Activated naive CD8-positive, alpha-beta T cell (primary cell): ENCODE measurements around the gene VILL.

Experiments
- H3K27ac Mint-ChIP-seq: one replicate; pipeline ENCODE4 v1.8.0; 2021; ENCODE audit warnings: mixed read lengths
- H3K27me3 Mint-ChIP-seq: one replicate; pipeline ENCODE4 v1.8.0; 2021; ENCODE audit warnings: mixed read lengths
- H3K36me3 Mint-ChIP-seq: one replicate; pipeline ENCODE4 v1.8.0; 2021; ENCODE audit warnings: mixed read lengths
- H3K4me1 Mint-ChIP-seq: one replicate; pipeline ENCODE4 v1.8.0; 2021; ENCODE audit warnings: low read depth, mixed read lengths
- H3K4me3 Mint-ChIP-seq: one replicate; pipeline ENCODE4 v1.8.0; 2021; ENCODE audit warnings: mild to moderate bottlenecking, mixed read lengths
- H3K9me3 Mint-ChIP-seq: one replicate; pipeline ENCODE4 v1.8.0; 2021; ENCODE audit warnings: low read depth, mixed read lengths

Gene VILL

DNA sequence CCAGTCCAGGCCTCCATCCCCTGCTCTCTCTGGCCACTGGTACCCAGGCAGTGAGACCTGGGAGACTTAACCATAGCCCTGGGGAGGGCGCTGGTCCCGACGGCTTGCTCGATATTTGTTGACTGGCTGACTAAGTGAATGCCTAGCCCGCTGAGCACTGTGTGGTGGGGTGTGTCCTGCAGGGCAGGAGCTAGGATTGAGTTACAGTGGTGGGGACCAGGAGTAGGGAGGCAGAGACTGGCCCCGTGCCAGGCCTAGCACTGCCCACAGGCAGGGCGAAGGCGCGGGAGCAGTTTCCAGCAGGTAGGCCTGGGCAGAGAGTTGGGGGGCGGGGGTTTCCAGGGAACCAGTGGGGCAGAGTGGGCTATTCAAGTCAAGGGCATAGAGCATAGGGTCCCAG, at the start of gene VILL:
Gene VILL, plus strand, starts transcription at position 260 of the 400 bp plus-strand sequence. CDS start 2,887 bp downstream, outside the sequence.
- H3K27me3 Mint-ChIP-seq = no peaks in the 10 kb centered on the region
- no peak within 1 kb of the TSS for H3K27ac Mint-ChIP-seq
- H3K4me1 Mint-ChIP-seq = peaks cover 27% of the 10 kb centered on the region
- H3K4me3 Mint-ChIP-seq = no peak within 1 kb of the TSS
- H3K36me3 Mint-ChIP-seq = peaks cover 2% of the 10 kb centered on the region
- H3K9me3 Mint-ChIP-seq = no peaks in the 10 kb centered on the region

DNA sequence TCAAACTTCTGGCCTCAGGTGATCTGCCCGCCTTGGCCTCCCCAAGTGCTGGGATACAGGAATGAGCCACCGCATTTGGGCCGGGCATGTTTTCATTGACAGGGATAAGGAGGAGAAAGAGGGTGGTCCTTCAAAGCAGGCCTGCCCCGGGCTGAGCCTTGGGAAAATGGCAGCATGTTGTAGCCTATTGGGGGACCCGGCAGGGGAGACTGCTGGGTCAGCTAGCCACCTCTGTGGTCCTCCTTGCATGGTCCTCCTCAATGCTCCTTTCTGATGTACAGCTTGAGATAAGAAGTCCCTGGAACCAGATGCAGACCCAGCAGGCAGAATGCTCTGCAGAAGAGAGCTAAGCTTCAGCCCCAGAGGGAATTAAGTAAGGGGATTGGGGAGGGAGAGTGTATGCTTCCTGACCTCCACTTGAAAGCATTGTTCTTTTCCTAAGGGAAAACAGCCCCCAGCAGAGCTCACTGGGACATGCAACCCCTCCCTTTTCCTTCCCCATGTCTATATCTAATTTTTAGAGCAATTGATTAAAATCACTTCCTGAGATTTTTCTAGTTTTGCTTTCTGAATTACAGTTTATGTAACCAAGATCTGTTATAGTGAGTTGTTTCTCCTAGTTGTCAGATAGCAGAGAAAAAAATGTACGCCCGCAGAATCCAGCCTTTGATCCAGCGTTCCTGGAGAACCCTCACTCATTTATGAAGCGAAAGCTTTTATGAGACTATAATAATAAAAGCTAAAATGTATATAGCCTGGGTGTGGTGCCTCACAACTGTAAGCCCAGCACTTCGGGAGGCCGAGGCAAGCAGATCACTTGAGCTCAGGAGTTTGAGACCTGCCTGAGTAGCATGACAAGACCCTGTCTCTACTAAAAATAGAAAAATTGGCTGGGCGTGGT, 48.7 kb upstream of the VILL start:
- H3K36me3 Mint-ChIP-seq = no peaks in the 10 kb centered on the region
- no peak overlapping the region for H3K27ac Mint-ChIP-seq
- no peaks in the 10 kb centered on the region for H3K9me3 Mint-ChIP-seq
- no peaks in the 10 kb centered on the region for H3K4me1 Mint-ChIP-seq
- H3K27me3 Mint-ChIP-seq = peaks cover 3% of the 10 kb centered on the region
- no peak overlapping the region for H3K4me3 Mint-ChIP-seq

DNA sequence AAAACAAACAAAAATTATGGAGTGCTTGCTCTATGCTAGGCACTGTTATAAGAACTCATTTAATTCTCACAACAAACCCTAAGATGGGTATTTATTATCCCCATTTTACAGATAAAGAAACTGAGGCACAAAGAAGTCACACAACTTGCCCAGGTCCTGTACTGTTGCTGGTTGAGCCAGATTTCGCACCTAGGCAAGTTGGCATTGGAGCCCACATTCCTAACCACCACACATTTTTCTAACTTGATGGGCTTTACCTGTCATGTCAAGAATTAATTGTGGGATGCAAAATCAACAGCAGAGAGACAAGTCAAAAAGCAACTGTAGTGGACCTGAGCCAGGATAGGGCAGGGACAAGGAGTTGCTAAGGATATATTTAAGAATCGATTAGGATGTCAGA, 47.9 kb upstream of the VILL start:
- Mint-ChIP-seq H3K9me3 (no peaks in the 10 kb centered on the region), H3K4me3 (no peak overlapping the region), H3K36me3 (no peaks in the 10 kb centered on the region), H3K4me1 (no peaks in the 10 kb centered on the region), H3K27me3 (peaks cover 3% of the 10 kb centered on the region), H3K27ac (no peak overlapping the region)

DNA sequence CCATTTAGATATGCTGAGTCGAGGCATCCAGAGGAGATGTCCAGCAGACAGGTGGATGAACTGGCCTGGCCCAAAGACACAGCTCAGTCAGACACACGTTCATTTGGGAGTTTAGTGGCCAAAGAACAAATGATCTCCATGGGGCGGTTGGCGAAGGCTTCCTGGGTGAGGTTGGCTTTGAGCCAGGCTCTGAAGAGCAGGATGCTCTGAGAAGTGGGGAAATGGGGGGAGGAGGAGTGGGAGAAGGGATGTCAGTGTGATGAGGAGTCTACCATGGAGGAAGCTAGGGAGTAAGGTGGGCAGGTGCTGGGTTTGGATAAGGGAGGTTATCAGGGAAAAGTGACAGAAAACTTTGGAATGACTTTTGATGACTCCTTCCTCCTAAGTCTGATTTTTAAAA, 47.5 kb upstream of the VILL start:
- Mint-ChIP-seq H3K4me3 (no peak overlapping the region), H3K9me3 (no peaks in the 10 kb centered on the region), H3K4me1 (no peaks in the 10 kb centered on the region), H3K36me3 (no peaks in the 10 kb centered on the region), H3K27me3 (peaks cover 1% of the 10 kb centered on the region), H3K27ac (no peak overlapping the region)

DNA sequence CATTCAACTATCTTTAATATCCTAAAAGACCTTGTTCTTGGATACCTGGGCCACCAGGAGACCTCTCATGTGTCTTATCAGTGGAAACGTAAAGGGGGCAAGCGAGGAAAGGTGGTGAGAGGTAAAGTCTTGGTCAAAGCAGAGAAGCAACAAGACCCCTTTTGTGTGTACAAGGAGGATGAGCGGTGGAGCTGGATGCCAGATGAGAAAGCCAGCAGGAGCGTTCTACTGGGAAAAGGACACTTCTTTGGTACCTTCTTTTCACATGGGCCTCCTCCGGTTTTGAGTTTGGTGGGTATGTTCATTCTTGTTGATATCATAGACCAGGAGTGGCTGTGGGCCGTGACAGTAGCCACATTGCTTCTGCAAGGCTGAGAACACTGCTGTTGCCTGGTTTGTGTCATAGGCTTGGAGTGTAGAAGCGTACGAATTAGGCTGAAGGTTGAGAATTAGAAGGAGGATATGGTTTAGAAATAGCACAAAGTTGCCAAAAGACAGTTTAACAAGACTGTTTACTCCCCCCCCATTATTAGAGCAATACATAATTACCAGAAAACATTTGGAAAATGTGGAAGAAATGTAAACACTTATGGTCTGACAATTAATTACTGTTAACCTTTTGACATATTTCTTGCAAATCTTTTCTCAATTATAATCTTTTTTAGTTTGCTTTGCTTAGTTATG, 46.8 kb upstream of the VILL start:
- Mint-ChIP-seq H3K36me3 (no peaks in the 10 kb centered on the region), H3K27me3 (peaks cover 1% of the 10 kb centered on the region), H3K27ac (no peak overlapping the region), H3K4me1 (no peaks in the 10 kb centered on the region), H3K4me3 (no peak overlapping the region), H3K9me3 (no peaks in the 10 kb centered on the region)

DNA sequence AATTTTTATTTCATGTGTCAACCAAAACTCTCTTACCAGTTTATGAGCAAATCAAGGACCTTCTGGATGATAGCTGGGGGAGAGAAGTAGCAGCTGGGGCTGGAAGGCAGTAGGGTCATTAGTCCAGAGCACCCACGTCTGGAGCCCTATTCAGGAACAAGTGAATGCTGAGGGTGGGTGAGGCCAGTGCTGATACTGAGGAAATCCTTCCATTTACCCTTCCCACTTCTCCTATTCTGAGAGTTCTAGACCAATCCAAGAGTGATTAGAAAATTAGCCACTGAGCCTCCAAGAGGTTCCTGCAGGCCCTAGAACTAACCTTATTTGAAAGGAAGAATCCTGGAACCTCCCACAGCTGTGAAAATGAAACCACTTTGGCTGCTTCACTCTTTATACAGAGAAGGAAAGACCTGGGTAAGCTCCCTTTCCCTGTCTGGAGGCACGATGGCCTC, 46.2 kb upstream of the VILL start:
- Mint-ChIP-seq H3K27ac (no peak overlapping the region), H3K4me1 (no peaks in the 10 kb centered on the region), H3K36me3 (no peaks in the 10 kb centered on the region), H3K4me3 (no peak overlapping the region), H3K9me3 (no peaks in the 10 kb centered on the region), H3K27me3 (peaks cover 1% of the 10 kb centered on the region)

DNA sequence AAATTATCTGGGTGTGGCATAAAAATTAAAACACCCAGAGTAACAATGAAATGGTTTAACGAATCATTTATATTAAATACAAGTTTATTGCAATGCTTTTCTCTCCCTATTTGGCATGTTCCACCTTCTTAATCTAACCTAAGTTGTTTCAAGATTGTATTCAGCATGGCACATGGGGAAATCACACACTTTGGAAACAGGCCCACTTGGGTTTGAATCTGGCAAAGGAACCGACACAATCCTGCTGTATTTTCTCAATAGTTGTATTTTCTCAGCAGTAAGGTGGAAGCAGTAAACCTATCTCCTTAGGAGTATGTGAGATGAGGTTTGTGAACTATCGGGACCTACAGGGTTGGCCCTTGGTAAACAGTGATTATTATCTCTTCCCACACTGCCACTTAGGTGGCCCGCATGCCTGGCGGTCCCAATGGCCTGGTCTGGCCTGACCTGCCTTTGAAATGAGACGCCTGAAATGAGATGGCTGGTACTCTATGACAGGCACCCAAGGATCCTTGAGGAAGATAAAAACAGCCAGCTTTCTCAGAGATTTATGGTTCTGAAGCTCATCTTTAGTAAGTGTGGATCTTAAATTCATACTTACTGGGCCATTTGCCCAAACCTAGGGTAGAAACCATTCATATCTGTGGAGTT, 45.3 kb upstream of the VILL start:
- H3K9me3 Mint-ChIP-seq = no peaks in the 10 kb centered on the region
- no peak overlapping the region for H3K4me3 Mint-ChIP-seq
- peaks cover 1% of the 10 kb centered on the region for H3K27me3 Mint-ChIP-seq
- no peaks in the 10 kb centered on the region for H3K4me1 Mint-ChIP-seq
- H3K27ac Mint-ChIP-seq = no peak overlapping the region
- no peaks in the 10 kb centered on the region for H3K36me3 Mint-ChIP-seq

DNA sequence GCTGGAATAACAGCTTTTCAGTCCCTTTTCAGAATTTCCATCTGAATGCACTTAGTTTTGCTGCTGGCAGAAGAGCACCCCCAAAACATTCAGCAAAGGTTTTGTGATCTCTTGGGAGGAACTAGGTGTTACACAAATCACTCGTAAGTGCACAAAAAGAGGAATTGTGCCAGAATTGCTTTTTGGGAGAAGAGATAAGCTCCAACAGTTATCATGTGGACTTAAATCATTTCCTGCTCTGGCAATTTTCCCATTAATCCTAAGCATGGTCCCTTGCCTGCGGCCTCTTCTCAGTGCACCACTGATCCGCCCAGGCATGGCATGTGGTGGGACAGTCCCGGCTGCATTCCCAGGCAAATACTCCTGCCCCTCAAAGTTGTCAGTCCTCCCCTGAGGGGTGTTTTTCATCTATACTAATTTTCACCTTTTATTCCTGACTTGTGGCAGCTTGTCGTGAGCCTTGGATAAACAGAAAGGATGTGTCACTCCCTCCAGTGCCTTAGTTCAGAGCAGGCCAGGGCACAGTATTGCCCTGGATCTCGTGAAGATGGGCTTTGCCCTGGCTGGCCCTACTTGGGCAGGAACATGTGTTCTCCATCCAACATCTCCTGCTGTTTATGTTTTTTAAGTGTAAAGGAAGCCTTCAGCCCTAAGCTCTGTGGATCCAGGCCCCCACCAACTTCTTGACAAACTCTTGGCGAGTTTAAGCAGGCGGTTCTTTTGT, 44.6 kb upstream of the VILL start:
- H3K9me3 Mint-ChIP-seq = no peaks in the 10 kb centered on the region
- peaks cover 1% of the 10 kb centered on the region for H3K27me3 Mint-ChIP-seq
- no peak overlapping the region for H3K27ac Mint-ChIP-seq
- H3K4me3 Mint-ChIP-seq = no peak overlapping the region
- no peaks in the 10 kb centered on the region for H3K36me3 Mint-ChIP-seq
- no peaks in the 10 kb centered on the region for H3K4me1 Mint-ChIP-seq

DNA sequence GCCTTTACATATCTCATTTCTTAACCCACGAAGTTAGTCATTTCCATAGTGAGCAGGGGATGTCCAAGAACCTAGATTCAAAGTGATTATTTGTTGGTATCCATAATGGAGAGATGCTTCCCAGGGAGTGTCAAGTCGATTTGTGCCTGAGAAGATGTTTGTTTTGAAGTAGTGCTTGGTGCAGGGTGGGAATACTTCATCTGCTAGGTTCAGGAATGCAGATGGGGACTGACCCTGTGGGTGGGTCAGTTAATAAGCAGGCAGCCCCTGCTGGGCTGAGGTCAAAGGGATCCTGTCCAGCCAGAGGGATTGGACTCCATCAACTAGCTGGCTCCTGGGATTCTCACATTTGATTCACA, 44.1 kb upstream of the VILL start:
- Mint-ChIP-seq H3K27ac (no peak overlapping the region), H3K27me3 (peaks cover 1% of the 10 kb centered on the region), H3K4me1 (no peaks in the 10 kb centered on the region), H3K4me3 (no peak overlapping the region), H3K9me3 (no peaks in the 10 kb centered on the region), H3K36me3 (no peaks in the 10 kb centered on the region)

DNA sequence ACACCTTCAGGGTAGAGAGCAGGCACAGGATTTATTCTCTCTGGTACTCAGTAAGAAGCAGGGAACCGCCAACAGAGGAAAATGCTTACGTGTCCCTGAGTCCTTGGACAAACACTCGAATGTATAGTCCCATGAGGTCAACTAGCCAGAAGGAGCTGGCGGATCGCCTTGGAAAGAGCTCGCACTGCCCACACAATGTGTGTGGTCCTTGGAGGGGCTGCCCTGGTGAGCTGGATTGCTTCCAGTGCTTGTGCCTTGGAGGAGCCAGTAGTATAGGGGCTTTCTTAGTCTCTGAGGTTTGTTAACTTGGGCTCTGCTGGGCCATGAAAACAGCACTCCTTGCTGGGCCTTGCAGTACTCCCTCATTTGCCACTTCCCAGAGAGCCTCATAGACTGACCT, 40.7 kb upstream of the VILL start:
- Mint-ChIP-seq H3K36me3 (no peaks in the 10 kb centered on the region), H3K9me3 (no peaks in the 10 kb centered on the region)

DNA sequence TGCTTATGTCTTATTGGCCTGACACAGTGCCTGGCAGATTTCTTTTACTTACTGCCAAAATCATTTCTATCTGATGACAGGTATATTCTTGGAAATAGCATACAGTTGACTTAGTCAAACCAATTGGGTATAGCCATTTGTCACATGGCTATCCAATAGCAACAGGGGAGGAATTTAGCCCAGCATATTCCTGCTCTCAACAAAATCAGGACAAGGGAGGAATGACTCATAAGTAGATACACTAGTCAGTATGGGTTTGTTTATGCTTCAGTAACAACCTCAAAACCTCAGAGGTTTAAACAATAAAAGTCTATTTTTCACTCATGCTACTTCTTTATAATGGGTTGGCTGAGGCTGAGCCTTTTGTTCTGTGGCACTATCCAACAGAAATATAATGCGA, 38.0 kb upstream of the VILL start:
- Mint-ChIP-seq H3K27ac (no peak overlapping the region), H3K4me1 (peaks cover 23% of the 10 kb centered on the region), H3K36me3 (no peaks in the 10 kb centered on the region), H3K4me3 (no peak overlapping the region), H3K27me3 (no peaks in the 10 kb centered on the region), H3K9me3 (no peaks in the 10 kb centered on the region)

More for the DNA sequence above, 40.7 kb upstream of the VILL start:
- H3K27me3 Mint-ChIP-seq = no peaks in the 10 kb centered on the region
- no peak overlapping the region for H3K27ac Mint-ChIP-seq
- no peak overlapping the region for H3K4me3 Mint-ChIP-seq
- H3K4me1 Mint-ChIP-seq = no peaks in the 10 kb centered on the region

DNA sequence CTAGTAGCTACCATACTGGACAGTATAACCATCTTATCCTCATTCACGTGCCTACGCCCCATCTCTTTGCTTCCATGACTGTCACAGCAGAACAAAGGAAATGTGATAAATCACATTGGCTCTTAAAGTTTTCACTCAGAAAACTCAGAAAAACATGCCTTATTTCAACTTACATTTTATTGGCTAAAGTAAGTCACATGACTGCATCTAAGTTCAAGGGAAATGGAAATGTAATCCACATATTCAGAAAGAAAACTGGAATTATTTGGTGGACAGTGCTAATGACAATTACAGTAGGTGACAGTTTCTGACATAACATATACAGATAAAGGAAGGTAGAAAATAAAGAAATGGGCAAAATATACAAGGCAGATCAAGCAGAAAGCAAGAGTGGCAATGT, 37.4 kb upstream of the VILL start:
- Mint-ChIP-seq H3K9me3 (no peaks in the 10 kb centered on the region), H3K27me3 (no peaks in the 10 kb centered on the region), H3K4me3 (no peak overlapping the region), H3K4me1 (peaks cover 27% of the 10 kb centered on the region), H3K27ac (no peak overlapping the region), H3K36me3 (no peaks in the 10 kb centered on the region)

DNA sequence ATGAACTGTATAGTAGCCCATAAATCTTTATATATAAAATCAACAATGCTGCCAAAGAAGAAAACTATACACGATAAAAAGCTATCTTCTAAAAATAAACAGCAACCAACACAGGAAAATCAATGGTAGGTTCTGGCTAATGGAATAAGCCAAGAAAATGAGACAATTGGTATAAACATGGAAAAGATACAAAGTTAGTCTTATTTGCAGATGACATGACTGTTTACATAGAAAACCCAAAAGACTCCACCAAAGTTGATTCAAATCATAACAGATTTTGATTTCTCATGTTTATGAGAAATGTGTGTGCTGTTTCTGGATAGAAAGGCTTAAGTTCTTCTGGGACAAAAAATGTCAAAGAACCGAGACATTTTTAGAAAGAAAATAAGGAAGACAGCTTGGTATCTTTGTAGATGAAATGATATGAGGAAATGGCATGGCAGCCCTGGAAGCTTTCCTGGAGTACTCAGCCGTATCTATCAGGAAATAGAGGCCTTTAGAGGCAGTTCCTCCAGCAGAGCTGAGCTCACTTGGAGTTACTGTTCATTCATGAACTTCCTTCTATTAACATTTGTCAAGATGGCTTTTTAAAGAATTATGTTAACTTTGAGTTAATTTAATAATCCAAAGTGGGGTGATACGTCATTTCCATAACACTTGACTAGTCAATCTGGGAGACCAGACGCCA, 36.7 kb upstream of the VILL start:
- no peak overlapping the region for H3K27ac Mint-ChIP-seq
- H3K36me3 Mint-ChIP-seq = no peaks in the 10 kb centered on the region
- no peaks in the 10 kb centered on the region for H3K9me3 Mint-ChIP-seq
- peaks cover 27% of the 10 kb centered on the region for H3K4me1 Mint-ChIP-seq
- H3K27me3 Mint-ChIP-seq = no peaks in the 10 kb centered on the region
- no peak overlapping the region for H3K4me3 Mint-ChIP-seq

DNA sequence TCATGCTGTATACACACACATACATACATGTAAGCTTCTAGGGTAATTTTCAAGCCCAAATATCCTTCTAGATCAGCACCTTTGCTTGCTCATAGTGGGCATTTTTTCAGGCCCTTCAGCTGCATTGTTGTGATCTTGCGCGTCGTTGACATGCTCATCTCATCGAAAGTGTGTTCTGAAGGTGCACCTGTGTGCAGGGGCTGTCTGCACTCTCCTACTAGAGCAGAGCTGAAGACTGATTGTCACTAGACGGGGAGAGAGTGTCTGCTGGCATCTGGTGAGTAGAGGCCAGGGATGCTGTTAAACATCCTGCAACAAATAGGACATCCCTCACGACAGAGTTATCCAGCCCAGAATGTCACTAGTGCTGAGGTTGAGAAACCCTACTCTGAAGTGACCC, 35.7 kb upstream of the VILL start:
- Mint-ChIP-seq H3K4me1 (peaks cover 27% of the 10 kb centered on the region), H3K27me3 (no peaks in the 10 kb centered on the region), H3K27ac (no peak overlapping the region), H3K36me3 (no peaks in the 10 kb centered on the region), H3K9me3 (no peaks in the 10 kb centered on the region), H3K4me3 (no peak overlapping the region)
